GM19324 (cell line): ENCODE results near the gene RPS26.
"Not testable (repeated sequence)": the region's sequence is repeated elsewhere in the genome, so short reads cannot be mapped to it uniquely, and the experiment has no call there.

Experiments
- ATAC-seq: cut with Tn5 transposase; IDR thresholded peaks from one replicate; pipeline ENCODE4 v1.9.1; 2021; ENCODE audit warnings: mild to moderate bottlenecking, moderate library complexity; ENCODE audit not compliant: unreplicated experiment, low FRiP score

Gene RPS26

GRCh38 chr12:56020423-56021184, 21.1 kb upstream of the RPS26 start, which contains the start of gene IKZF4:
Gene IKZF4, plus strand, starts transcription at chr12:56021043. Its CDS starts 451 bp downstream, at chr12:56021494.
- no peak for ATAC-seq

DNA sequence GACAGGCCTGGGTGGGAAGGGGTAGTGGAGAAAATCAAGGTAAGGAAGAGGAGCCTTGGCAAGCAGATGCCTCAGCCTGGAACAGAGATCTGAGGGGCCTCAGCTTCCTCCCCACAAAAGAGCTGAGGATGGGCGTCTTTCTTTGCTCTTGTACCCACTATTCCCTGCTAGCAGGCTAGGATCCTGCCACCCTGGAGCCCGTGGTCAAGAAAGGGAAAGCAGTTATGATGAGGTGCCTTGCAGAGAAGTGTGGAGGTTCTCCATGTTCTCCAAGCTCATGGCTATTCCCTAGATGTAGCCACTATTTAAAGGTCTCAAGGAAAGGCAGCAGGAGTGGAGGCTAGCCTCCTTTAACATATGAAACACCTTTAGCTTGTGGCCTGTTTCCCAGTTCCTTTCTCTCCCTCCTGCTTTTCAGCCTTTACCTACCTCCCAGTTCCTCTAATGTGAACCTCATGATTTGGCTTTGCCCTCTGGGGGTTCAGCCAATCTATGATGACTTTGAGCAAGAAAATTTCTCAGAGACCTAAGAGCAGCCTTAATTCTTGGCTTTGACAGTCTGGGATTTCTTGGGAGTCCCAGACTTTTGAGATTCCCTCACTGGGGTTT, 19.7 kb upstream of the RPS26 start:
- no peak for ATAC-seq

DNA sequence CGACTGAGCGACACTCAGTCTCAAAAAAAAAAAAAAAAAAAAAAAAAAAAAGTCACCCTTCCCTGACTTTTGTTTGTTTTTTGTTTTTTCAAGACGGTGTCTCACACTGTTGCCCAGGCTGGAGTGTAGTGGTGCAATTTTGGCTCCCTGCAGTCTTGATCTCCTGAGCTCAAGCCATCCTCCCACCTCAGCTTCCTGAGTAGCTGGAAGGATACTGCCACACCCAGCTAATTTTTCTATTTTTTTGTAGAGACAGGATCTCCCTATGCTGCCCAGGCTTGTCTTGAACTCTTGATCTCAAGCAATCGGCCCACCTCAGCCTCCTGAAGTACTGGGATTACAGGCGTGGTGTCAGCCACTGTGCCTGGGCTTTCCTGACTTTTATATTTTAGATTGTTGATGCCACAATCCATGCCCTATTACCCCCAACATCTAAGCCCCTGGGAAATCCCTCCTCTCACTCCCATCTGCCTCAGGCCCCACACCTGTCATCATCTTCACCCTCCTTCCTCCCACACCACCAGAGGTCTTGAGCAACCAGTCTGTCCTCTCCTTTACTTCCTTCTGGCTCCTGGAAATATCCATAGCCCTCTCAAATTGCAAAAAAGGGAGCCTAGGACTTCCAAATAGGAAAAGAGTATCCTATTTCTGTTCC, 13.1 kb upstream of the RPS26 start:
- ATAC-seq: no peak

- ATAC-seq: no peak
These were observed 12.6 kb upstream of the RPS26 start for GRCh38 chr12:56029166-56029519.

- no peak for ATAC-seq
These were observed 11.9 kb upstream of the RPS26 start for GRCh38 chr12:56029666-56030293.

GRCh38 chr12:56031987-56032386, 9.7 kb upstream of the RPS26 start:
- ATAC-seq: no peak

DNA sequence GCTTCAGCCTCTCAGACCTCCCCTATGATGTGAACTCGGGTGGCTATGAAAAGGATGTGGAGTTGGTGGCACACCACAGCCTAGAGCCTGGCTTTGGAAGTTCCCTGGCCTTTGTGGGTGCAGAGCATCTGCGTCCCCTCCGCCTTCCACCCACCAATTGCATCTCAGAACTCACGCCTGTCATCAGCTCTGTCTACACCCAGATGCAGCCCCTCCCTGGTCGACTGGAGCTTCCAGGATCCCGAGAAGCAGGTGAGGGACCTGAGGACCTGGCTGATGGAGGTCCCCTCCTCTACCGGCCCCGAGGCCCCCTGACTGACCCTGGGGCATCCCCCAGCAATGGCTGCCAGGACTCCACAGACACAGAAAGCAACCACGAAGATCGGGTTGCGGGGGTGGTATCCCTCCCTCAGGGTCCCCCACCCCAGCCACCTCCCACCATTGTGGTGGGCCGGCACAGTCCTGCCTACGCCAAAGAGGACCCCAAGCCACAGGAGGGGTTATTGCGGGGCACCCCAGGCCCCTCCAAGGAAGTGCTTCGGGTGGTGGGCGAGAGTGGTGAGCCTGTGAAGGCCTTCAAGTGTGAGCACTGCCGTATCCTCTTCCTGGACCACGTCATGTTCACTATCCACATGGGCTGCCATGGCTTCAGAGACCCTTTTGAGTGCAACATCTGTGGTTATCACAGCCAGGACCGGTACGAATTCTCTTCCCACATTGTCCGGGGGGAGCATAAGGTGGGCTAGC, 7.0 kb upstream of the RPS26 start:
- no peak for ATAC-seq

GRCh38 chr12:56037161-56037560, 4.6 kb upstream of the RPS26 start:
- ATAC-seq: no peak

DNA sequence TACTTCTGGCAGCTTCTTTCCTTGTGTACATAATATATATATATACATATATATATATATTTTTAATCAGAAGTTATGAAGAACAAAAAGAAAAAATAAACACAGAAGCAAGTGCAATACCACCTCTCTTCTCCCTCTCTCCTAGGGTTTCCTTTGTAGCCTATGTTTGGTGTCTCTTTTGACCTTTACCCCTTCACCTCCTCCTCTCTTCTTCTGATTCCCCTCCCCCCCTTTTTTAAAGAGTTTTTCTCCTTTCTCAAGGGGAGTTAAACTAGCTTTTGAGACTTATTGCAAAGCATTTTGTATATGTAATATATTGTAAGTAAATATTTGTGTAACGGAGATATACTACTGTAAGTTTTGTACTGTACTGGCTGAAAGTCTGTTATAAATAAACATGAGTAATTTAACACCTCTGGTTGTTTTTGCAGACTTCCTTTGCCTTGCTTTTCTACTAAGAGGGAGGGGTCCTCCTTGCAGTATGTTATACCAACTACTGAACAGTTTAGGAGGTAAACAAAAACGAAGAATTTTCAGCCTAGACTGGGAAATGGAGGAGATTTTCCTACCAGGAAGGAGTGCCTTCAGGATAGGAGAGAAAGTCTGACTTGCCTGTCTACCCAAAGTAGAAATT, 3.6 kb upstream of the RPS26 start:
- no peak for ATAC-seq

DNA sequence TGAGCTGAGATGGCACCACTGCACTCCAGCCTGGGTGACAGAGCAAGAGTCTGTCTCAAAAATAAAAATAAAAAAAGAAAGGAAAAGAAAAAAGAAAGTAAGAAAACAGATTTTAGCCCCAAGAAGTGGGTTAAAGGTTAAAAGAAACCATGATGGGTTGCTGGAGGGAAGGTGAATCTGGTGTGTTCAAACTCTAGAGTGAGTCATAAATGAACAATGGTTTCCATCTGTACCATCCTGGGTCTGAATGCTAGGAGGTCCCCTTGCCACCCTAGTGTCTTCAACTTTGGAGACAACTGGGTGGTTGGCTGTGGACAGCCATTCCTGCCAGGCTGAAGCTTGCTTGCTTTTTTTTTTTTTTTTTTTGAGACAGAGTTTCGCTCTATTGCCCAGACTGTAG, 1.6 kb upstream of the RPS26 start:
- ATAC-seq: no peak

GRCh38 chr12:56040963-56041551, 661 bp upstream of the RPS26 start:
- ATAC-seq: no peak

DNA sequence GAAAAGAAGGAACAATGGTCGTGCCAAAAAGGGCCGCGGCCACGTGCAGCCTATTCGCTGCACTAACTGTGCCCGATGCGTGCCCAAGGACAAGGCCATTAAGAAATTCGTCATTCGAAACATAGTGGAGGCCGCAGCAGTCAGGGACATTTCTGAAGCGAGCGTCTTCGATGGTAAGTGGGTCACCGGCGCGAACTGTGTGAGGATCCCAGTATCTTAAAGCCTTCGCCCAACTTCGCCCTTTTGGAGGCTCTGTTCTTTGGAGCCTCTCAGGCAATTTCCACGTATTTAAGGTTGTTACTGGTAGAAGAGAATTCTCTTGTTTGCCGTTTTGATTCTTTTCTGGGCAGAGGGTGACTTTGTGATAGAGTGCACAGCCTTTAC, 704 bp downstream of the RPS26 start:
- not testable (repeated sequence) for ATAC-seq

DNA sequence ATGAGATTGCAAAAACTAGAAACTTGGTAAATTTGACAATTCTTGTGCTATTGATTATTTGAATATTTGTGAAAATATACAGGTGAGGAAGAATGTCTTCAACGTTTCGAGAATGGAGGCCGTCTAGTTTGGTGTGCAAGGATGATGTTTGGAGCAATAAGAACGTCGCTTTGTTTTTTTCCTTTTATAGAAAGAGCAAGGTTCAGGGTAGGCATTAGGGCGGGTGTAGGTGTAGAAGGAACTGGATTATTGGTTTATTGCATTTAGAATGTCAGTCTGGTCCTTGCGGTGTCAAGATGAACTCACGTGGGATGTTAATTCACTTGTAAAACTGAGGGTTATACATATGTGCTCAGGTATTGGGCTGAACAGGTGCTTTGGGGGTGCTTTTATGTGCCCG, 1.1 kb downstream of the RPS26 start:
- ATAC-seq: no peak

GRCh38 chr12:56046027-56046780, 4.5 kb downstream of the RPS26 start:
- no peak for ATAC-seq

- no peak for ATAC-seq
These were observed 11.7 kb downstream of the RPS26 start for GRCh38 chr12:56053407-56053893.

DNA sequence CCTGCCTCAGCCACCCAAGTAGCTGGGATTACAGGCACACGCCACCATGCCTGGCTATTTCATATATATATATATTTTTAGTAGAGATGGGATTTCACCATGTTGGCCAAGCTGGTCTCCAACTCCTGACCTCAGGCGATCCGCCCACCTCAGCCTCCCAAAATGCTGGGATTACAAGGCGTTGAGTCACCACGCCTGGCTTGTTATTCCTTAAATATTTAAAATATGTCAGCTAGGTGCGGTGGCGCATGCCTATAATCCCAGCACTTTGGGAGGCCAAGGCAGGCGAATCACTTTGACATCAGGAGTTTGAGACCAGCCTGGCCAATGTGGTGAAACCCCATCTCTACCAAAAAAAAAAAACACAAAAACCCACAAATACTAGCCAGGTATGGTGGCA, 18.2 kb downstream of the RPS26 start:
- not testable (repeated sequence) for ATAC-seq

DNA sequence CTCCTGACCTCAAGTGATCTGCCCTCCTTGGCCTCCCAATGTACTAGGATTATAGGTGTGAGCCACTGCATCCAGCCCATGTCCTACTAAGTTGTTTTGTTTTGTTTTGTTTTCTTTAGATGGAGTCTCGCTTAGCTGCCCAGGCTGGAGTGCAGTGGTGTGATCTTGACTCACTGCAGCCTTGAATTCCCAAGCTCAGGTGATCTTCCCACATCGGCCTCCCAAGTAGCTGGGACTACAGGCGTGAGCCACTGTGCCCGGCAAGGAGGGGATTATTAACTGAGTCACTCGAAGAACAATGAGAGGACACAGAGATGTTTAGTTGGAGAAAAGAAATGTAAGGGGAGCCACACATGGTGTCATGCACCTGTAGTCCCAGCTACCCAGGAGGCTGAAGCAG, 20.3 kb downstream of the RPS26 start:
- ATAC-seq: no peak

DNA sequence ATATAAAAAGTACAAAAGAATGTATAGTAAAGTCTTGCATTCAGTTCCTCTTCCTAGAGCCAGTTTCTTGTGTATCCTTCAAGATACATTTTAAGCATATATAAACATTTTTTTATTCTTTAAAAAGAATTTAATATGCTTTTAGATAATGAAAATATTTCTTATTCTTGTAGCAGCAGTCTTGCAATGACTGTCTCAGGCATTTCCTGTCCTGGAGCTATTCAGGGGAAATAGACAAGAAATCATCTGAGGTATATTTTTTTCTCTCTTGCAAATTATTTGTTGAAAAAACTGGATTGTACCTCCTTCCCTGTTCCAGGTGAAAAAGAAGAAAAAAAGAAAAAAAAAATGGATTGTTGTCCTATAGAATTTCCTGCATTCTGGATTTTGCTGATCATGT, 21.3 kb downstream of the RPS26 start:
- no peak for ATAC-seq

DNA sequence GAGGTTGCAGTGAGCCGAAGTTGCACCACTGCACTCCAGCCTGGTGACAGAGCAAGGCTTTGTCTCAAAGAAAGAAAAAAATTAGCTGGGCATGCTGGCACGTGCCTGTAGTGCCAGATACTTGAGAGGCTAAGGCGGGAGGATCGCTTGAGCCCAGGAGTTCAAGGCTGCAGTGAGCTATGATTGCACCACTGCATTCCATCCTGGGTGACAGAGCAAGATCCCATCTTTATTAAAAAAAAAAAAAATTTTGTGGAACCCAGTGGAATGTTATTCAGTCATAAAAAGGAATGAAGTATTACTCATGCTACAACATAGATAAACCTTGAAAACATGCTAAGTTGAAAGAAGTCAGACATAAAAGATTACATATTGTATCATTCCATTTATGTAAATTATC, 29.9 kb downstream of the RPS26 start:
- ATAC-seq: no peak
